ENCODE data around the gene RRP1B. TPM values are rescaled to one million over a fixed set of nuclear protein-coding genes. Genes with fewer than 3 reads are reported as not detected.

RRP1B gene, protein sequence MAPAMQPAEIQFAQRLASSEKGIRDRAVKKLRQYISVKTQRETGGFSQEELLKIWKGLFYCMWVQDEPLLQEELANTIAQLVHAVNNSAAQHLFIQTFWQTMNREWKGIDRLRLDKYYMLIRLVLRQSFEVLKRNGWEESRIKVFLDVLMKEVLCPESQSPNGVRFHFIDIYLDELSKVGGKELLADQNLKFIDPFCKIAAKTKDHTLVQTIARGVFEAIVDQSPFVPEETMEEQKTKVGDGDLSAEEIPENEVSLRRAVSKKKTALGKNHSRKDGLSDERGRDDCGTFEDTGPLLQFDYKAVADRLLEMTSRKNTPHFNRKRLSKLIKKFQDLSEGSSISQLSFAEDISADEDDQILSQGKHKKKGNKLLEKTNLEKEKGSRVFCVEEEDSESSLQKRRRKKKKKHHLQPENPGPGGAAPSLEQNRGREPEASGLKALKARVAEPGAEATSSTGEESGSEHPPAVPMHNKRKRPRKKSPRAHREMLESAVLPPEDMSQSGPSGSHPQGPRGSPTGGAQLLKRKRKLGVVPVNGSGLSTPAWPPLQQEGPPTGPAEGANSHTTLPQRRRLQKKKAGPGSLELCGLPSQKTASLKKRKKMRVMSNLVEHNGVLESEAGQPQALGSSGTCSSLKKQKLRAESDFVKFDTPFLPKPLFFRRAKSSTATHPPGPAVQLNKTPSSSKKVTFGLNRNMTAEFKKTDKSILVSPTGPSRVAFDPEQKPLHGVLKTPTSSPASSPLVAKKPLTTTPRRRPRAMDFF
- polyA plus RNA-seq (2012; ENCODE audit: insufficient read length, low read depth) = 41.6 TPM

DNA sequence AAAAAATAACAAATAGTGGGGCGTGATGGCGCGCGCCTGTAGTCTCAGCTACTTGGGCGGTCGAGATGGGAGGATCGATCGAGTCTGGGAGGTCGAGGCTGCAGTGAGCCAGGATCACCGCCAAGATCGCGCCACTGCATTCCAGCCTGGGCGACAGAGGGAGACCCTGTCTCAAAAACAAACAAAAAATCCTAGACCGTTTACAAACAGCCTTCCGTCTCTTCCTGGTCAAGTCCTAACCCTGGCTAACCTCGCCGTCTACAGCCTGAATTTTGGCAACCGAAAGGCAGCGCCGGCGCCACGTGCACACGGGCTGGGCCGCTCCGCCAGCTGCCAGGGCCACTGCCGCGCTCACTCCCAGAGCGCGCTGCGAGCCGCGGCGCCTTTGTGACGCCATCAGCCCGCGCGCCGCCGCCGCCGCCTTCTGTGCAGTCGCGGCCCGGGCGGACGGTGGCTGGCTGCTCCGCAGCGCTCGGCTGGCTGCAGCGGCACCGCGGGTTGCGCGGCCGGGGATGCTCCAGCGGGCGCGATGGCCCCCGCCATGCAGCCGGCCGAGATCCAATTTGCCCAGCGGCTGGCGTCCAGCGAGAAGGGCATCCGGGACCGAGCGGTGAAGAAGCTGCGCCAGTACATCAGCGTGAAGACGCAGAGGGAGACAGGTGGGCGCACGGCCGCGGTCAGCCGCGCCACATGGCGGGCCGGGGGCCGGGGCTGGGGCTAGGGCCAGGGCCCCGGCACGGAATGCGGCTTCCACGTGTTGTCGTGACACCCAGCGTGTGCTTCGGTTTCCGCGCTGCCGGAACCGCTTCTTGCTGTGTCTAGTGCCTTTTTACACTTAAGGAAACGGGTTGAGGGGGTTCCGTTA lies at the start of gene RRP1B, which contains the start of gene HSF2BP:
TSS of gene RRP1B (plus strand) at position 425 of the 865 bp plus-strand sequence. CDS start at position 530, 105 bp downstream.
TSS of gene HSF2BP (minus strand) at position 353 of the 865 bp plus-strand sequence. CDS start 1,392 bp downstream, outside the sequence.
- TF ChIP-seq SIN3A (IDR thresholded peaks at IDR 0.05; ENCODE audit: borderline replicate concordance, insufficient read depth, low read length) (peak; percentile 12; the same call in 1 of the 2 replicates), FOXP2 (optimal IDR thresholded peaks at IDR 0.05; ENCODE audit: borderline replicate concordance, extremely low read depth, extremely low read length, insufficient read depth) (peak; percentile 95), TAF1 (IDR thresholded peaks at IDR 0.05; ENCODE audit: borderline replicate concordance, insufficient read depth, low read length) (peak; percentile 94), POLR2AphosphoS5 (IDR thresholded peaks at IDR 0.05; ENCODE audit: low read depth, low read length) (peak; percentile 57; the same call in 1 of the 2 replicates)
- TF ChIP-seq, protein P1, sequence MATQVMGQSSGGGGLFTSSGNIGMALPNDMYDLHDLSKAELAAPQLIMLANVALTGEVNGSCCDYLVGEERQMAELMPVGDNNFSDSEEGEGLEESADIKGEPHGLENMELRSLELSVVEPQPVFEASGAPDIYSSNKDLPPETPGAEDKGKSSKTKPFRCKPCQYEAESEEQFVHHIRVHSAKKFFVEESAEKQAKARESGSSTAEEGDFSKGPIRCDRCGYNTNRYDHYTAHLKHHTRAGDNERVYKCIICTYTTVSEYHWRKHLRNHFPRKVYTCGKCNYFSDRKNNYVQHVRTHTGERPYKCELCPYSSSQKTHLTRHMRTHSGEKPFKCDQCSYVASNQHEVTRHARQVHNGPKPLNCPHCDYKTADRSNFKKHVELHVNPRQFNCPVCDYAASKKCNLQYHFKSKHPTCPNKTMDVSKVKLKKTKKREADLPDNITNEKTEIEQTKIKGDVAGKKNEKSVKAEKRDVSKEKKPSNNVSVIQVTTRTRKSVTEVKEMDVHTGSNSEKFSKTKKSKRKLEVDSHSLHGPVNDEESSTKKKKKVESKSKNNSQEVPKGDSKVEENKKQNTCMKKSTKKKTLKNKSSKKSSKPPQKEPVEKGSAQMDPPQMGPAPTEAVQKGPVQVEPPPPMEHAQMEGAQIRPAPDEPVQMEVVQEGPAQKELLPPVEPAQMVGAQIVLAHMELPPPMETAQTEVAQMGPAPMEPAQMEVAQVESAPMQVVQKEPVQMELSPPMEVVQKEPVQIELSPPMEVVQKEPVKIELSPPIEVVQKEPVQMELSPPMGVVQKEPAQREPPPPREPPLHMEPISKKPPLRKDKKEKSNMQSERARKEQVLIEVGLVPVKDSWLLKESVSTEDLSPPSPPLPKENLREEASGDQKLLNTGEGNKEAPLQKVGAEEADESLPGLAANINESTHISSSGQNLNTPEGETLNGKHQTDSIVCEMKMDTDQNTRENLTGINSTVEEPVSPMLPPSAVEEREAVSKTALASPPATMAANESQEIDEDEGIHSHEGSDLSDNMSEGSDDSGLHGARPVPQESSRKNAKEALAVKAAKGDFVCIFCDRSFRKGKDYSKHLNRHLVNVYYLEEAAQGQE (IDR thresholded peaks at IDR 0.05; ENCODE audit: insufficient read depth in 1 of 2, low read depth in 2 of 2, low read length in 2 of 2) = peak in 1 of 2 experiments; percentile 55; a peak in 1 of 4 replicates

DNA sequence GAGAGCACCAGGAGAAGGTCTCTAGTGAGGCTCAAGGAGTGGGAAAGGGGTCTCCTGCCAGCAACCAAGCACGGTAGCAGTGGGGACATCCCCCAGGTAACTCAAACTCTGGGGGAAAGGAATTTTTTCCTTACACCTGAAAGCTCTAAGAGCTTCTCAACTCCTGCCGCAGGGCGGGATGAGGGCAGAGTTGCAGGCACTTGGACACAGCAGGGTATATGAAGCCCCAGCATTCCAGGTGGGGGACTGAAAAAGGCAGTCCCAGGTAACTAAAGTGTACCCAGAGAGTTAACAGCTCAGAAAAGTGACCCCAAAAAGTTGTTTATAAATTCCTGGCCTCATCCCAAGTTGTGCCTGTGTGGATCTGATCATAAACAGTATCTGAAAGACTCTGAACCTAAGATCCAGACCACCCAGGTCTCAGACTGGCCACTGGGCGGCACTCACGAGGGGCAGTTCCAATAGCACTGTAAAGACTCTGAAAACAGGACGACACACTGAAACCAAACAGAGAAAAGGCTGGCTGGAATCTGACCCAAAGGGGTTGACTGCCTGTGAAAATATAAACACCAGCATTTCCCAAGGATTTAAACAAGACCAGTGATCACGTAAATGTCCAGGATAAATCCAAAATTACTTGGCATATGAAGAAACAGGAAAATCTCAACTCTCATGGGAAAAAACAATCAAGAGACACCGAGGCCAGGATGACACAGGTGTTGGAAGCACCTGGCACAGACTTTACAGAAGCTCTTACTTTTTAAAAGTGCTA lies 47.6 kb upstream of the RRP1B start:
- TF ChIP-seq SIN3A (IDR thresholded peaks at IDR 0.05; ENCODE audit: borderline replicate concordance, insufficient read depth, low read length) = no peak
- TF ChIP-seq FOXP2 (optimal IDR thresholded peaks at IDR 0.05; ENCODE audit: borderline replicate concordance, extremely low read depth, extremely low read length, insufficient read depth) = no peak
- no peak for TF ChIP-seq TAF1 (IDR thresholded peaks at IDR 0.05; ENCODE audit: borderline replicate concordance, insufficient read depth, low read length)
- TF ChIP-seq POLR2AphosphoS5 (IDR thresholded peaks at IDR 0.05; ENCODE audit: low read depth, low read length) = no peak
- TF ChIP-seq, protein P1 (IDR thresholded peaks at IDR 0.05; ENCODE audit: insufficient read depth in 1 of 2, low read depth in 2 of 2, low read length in 2 of 2) = no peak

DNA sequence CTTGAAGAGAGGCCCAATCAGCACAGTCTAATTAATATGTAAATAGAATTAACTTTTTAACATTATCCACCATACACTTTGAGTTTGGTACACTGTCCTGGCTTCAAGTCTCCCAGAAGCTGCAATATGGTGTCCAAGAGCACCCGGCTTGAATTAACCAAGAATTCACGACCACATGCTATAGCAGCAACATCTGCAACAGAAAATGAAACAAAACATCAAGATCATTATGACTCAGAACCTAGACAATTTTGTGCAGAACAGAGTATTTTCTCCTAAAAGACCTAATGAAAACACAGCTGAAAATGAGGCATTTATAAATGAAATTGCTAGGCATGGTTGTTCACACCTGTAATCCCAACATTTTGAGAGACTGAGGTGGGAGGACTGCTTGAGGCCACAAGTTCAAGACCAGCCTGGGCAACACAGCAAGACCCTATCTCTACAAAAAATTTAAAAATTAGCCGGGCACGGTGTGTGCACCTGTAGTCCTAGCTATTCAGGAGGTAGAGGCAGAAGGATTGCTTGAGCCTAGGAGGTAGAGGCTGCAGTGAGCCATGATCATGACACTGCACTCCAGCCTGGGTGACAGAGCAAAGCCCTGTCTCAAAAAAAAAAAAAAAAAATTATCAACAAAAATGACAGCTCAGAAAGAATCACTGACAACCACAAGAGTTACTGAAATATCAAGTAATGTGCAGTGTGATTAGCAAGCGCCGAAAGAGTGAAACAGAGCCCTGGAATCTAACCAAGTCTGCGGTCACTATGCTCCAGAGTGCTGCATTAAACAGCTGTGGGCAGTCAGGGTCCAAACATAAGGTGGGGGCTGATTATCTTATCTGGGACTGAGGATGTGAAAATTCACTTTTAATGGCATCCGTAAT lies 45.4 kb upstream of the RRP1B start:
- no peak for TF ChIP-seq SIN3A (IDR thresholded peaks at IDR 0.05; ENCODE audit: borderline replicate concordance, insufficient read depth, low read length)
- TF ChIP-seq FOXP2 (optimal IDR thresholded peaks at IDR 0.05; ENCODE audit: borderline replicate concordance, extremely low read depth, extremely low read length, insufficient read depth) = no peak
- no peak for TF ChIP-seq TAF1 (IDR thresholded peaks at IDR 0.05; ENCODE audit: borderline replicate concordance, insufficient read depth, low read length)
- TF ChIP-seq POLR2AphosphoS5 (IDR thresholded peaks at IDR 0.05; ENCODE audit: low read depth, low read length) = no peak
- TF ChIP-seq, protein P1 (IDR thresholded peaks at IDR 0.05; ENCODE audit: insufficient read depth in 1 of 2, low read depth in 2 of 2, low read length in 2 of 2) = no peak

All from PFSK-1 (cell line).